Right lobe of liver (tissue), 6 donors: ENCODE data around the gene AMER1. TPM values are rescaled to one million over a fixed set of nuclear protein-coding genes. Genes with fewer than 3 reads are reported as not detected.

ENCODE experiments used
- ATAC-seq, 4 donors: fragments of 200-7000 bp; cut with Tn5 transposase; one replicate each; pipeline ENCODE4 v1.9.1; 2020; ENCODE audit warnings: mild to moderate bottlenecking in 4 of 4, moderate library complexity in 4 of 4
- DNase-seq, 3 donors: peaks; one replicate each; pipeline ENCODE4 v3.0.0-alpha.2; 2020
- H3K27ac ChIP-seq, 3 donors: fragments of 200-600 bp; one replicate each; pipeline ENCODE4 v1.8.0; 2022
- H3K27me3 ChIP-seq, 2 donors: fragments of 200-600 bp; one replicate each; pipeline ENCODE4 v1.8.0; 2022
- H3K36me3 ChIP-seq, 4 donors: fragments of 200-600 bp; sonication (generic) in 1 of 4; one replicate each; pipeline versions ENCODE4 v1.5.1 to v1.8.0; 2017 to 2022; ENCODE audit warnings: control low read depth in 1 of 4
- H3K4me1 ChIP-seq, 4 donors: fragments of 200-600 bp; sonication (generic) in 1 of 4; one replicate each; pipeline versions ENCODE4 v1.5.1 to v1.8.0; 2017 to 2022; ENCODE audit warnings: control low read depth in 1 of 4
- H3K4me3 ChIP-seq, 3 donors: fragments of 200-600 bp; one replicate each; pipeline ENCODE4 v1.8.0; 2022
- H3K9me3 ChIP-seq, 4 donors: fragments of 200-600 bp; sonication (generic) in 1 of 4; one replicate each; pipeline versions ENCODE4 v1.5.1 to v1.8.0; 2017 to 2022; ENCODE audit warnings: control low read depth in 1 of 4
- POLR2A ChIP-seq: fragments of 450-650 bp; IDR thresholded peaks from one replicate; pipeline ENCODE4 v1.6.1; 2017; ENCODE audit warnings: antibody characterized with exemption, mild to moderate bottlenecking
- WGBS: methylation state at CpG from one replicate; pipeline ENCODE4 v1.1.6; 2018; ENCODE audit warnings: low coverage, low lambda C conversion rate; ENCODE audit not compliant: insufficient coverage; ENCODE audit errors: missing lambda C conversion rate; 5-methylcytosine and 5-hydroxymethylcytosine counted together
- intact Hi-C, 2 donors: fragments of 100-400 bp; cut with DNase I; formaldehyde crosslinking; loops; one replicate each; pipeline versions ENCODE4 v1.11.2 to v1.14.1; 2022
- total RNA-seq, 6 experiments: library from RNA; depleted of rRNA in 2 of 6; stranded (reverse); fragments of >200 nt in 2 of 6; fragmentation: NEBNext Ultra II Directional in 3 of 6; extraction: Animal tissue kit (Norgen Biotek cat#: 25700) in 3 of 6; gene quantifications; one replicate each; pipeline versions ENCODE4 v1.1.0 to v1.2.4, GENCODE V29; 2016 to 2023
- TF ChIP-seq, protein P1 (sequence below), 4 donors: fragments of 200-600 bp in 3 of 4; fragments of 450-650 bp in 1 of 4; IDR thresholded peaks; one replicate each; pipeline versions ENCODE4 v1.5.1 to v1.8.0; 2016 to 2022; ENCODE audit warnings: antibody characterized with exemption in 4 of 4, mild to moderate bottlenecking in 2 of 4
- donor health status: DM: no; HTN: yes; CAD: no.
- donor health status: DM: no; HTN: no; CAD: no.
- donor health status: DM: no; HTN: no; CAD: no.
- donor health status: DM: no; HTN: yes; CAD: no.
- donor health status: DM: no; HTN: yes; CAD: no.

The AMER1 gene
- total RNA-seq, 6 experiments from 2014 or later, result 1.6 to 4.9 (median 2.6) TPM

DNA sequence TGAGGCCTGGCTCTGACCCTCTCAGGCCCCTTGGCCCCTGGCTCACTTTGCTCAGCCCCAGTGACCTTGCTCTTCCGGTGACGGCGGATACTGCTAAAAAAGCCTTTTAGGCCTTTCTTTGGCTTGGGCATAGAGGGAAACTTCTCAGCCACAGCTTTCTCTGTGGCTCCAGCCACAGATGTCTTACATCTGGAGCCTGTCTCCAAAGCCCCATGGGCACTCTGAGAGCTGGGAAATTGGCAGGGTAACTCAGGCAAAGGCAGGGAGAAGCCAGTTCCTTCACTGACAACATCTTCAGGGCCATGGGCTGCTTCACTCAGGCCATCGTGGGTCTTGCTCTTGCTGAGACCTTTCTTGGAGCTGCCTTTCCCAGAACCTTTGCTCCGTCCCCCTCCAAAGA is 12.8 kb downstream of the AMER1 start:
- no peaks in the 10 kb centered on the region for H3K9me3 ChIP-seq
- WGBS, result 100% methylated on average over 4 of the region's 5 CpGs
- ATAC-seq (no peak), DNase-seq (no peak)
- no peaks in the 10 kb centered on the region for H3K27me3 ChIP-seq
- H3K4me1 ChIP-seq, result no peaks in the 10 kb centered on the region
- no peaks in the 10 kb centered on the region for H3K36me3 ChIP-seq
- no peak overlapping the region for H3K4me3 ChIP-seq
- no peak overlapping the region for H3K27ac ChIP-seq
- intact Hi-C loops, result no loop called here
- no peak for TF ChIP-seq POLR2A
- TF ChIP-seq, protein P1, sequence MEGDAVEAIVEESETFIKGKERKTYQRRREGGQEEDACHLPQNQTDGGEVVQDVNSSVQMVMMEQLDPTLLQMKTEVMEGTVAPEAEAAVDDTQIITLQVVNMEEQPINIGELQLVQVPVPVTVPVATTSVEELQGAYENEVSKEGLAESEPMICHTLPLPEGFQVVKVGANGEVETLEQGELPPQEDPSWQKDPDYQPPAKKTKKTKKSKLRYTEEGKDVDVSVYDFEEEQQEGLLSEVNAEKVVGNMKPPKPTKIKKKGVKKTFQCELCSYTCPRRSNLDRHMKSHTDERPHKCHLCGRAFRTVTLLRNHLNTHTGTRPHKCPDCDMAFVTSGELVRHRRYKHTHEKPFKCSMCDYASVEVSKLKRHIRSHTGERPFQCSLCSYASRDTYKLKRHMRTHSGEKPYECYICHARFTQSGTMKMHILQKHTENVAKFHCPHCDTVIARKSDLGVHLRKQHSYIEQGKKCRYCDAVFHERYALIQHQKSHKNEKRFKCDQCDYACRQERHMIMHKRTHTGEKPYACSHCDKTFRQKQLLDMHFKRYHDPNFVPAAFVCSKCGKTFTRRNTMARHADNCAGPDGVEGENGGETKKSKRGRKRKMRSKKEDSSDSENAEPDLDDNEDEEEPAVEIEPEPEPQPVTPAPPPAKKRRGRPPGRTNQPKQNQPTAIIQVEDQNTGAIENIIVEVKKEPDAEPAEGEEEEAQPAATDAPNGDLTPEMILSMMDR (IDR thresholded peaks at IDR 0.05), result no peak

- Histone ChIP-seq H3K27ac (no peak overlapping the region), H3K4me1 (no peaks in the 10 kb centered on the region), H3K27me3 (no peaks in the 10 kb centered on the region), H3K4me3 (no peak overlapping the region), H3K36me3 (no peaks in the 10 kb centered on the region), H3K9me3 (no peaks in the 10 kb centered on the region)
- ATAC-seq, result no peak
- DNase-seq, result no peak
- intact Hi-C loops, result no loop called here
- WGBS, result 85% methylated on average over 3 of the region's 3 CpGs
- TF ChIP-seq, protein P1 (IDR thresholded peaks at IDR 0.05), result no peak
- TF ChIP-seq POLR2A, result no peak
These were observed 13.5 kb downstream of the AMER1 start for GRCh38 chrX:64192040-64192439.

GRCh38 chrX:64191281-64192010 is 14.1 kb downstream of the AMER1 start:
- intact Hi-C loops, result no loop called here
- DNase-seq (no peak), ATAC-seq (no peak)
- Histone ChIP-seq H3K27me3 (no peaks in the 10 kb centered on the region), H3K4me1 (no peaks in the 10 kb centered on the region), H3K9me3 (no peaks in the 10 kb centered on the region), H3K4me3 (no peak overlapping the region), H3K27ac (no peak overlapping the region), H3K36me3 (no peaks in the 10 kb centered on the region)
- 40% methylated on average over 2 of the region's 19 CpGs for WGBS
- TF ChIP-seq, protein P1 (IDR thresholded peaks at IDR 0.05), result no peak
- no peak for TF ChIP-seq POLR2A

DNA sequence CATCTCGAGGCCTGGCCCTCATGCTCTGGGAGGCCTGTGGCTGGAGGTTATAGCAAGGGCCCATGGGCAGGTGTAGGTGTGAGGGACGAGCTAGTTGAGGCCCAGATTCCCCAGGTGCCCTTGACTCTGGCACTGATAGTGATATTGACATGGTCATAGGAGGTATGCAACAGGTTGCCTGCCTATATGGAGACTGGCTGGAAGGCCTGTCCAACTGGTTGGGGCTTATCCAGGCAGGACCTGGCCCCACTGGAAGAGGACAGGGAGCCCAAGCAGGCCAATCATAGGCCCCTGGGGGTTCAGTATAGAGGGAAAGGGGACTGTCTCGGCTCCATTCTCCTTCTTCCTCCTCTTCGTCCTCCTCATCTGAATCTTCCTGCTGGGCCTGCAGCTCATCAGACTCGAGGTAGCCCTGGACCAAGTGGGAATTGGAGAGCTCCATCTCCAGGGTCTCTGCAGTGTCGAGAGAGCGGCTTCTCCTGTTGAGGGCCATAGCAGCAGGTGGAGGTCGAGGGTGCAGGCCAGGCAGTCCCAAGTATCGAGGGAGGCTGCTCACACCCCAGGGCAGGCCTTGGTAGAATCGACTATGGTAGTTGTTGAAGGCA is 15.3 kb downstream of the AMER1 start:
- TF ChIP-seq, protein P1 (IDR thresholded peaks at IDR 0.05), result no peak
- no peak for TF ChIP-seq POLR2A
- Histone ChIP-seq H3K27ac (no peak overlapping the region), H3K36me3 (no peaks in the 10 kb centered on the region), H3K9me3 (no peaks in the 10 kb centered on the region), H3K27me3 (no peaks in the 10 kb centered on the region), H3K4me3 (no peak overlapping the region), H3K4me1 (no peaks in the 10 kb centered on the region)
- DNase-seq (no peak), ATAC-seq (no peak)
- intact Hi-C loops, result no loop called here
- WGBS, result 76% methylated on average over 3 of the region's 10 CpGs
